HG02981 (cell line): ENCODE data around the gene NUDT8.
"Not testable (repeated sequence)": the region's sequence is repeated elsewhere in the genome, so short reads cannot be mapped to it uniquely, and the experiment has no call there.

Source experiments
- ATAC-seq: cut with Tn5 transposase; IDR thresholded peaks from one replicate; pipeline ENCODE4 v1.9.1; 2021; ENCODE audit warnings: mild to moderate bottlenecking, moderate library complexity; ENCODE audit not compliant: unreplicated experiment

NUDT8 gene

GRCh38 chr11:67628710-67629385, 889 bp downstream of the NUDT8 start:
- no peak for ATAC-seq

- no peak for ATAC-seq
These were observed 1.7 kb downstream of the NUDT8 start for GRCh38 chr11:67627812-67628624.

GRCh38 chr11:67627441-67627811, 2.3 kb downstream of the NUDT8 start:
- no peak for ATAC-seq

- ATAC-seq = no peak
These were observed 2.8 kb downstream of the NUDT8 start for GRCh38 chr11:67626970-67627369.

- not testable (repeated sequence) for ATAC-seq
These were observed 3.5 kb downstream of the NUDT8 start for GRCh38 chr11:67626131-67626833.

- ATAC-seq = not testable (repeated sequence)
These were observed 5.9 kb downstream of the NUDT8 start for GRCh38 chr11:67623795-67624194.

- not testable (repeated sequence) for ATAC-seq
These were observed 6.8 kb downstream of the NUDT8 start for GRCh38 chr11:67622905-67623304.

GRCh38 chr11:67621928-67622327, 7.8 kb downstream of the NUDT8 start:
- ATAC-seq = not testable (repeated sequence)

GRCh38 chr11:67620621-67621020, 9.1 kb downstream of the NUDT8 start:
- not testable (repeated sequence) for ATAC-seq

- ATAC-seq = not testable (repeated sequence)
These were observed 9.8 kb downstream of the NUDT8 start for GRCh38 chr11:67619683-67620618.

GRCh38 chr11:67618901-67619659, 10.7 kb downstream of the NUDT8 start:
- ATAC-seq = not testable (repeated sequence)

- ATAC-seq = no peak
These were observed 12.3 kb downstream of the NUDT8 start for GRCh38 chr11:67617243-67617953.

- no peak for ATAC-seq
These were observed 13.1 kb downstream of the NUDT8 start for GRCh38 chr11:67616431-67617242.

GRCh38 chr11:67615728-67616430, 13.9 kb downstream of the NUDT8 start:
- no peak for ATAC-seq

GRCh38 chr11:67614730-67615714, 14.7 kb downstream of the NUDT8 start:
- no peak for ATAC-seq

GRCh38 chr11:67613960-67614715, 15.6 kb downstream of the NUDT8 start:
- peak; percentile 69 for ATAC-seq
